Activated T-cell treated with anti-CD3 and anti-CD28 coated beads, Interleukin-2, amount 50 U/mL, for 72 hours (primary cell): ENCODE data around the gene RGS10. TPM values are rescaled to one million over a fixed set of nuclear protein-coding genes. Genes with fewer than 3 reads are reported as not detected.

Source experiments
- ATAC-seq, 2 donors: fragments of 150-1000 bp; cut with Tn5 transposase; replicated peaks in 1 of 2; 2 replicates each; pipeline ENCODE4 v1.10.0; 2021; ENCODE audit warnings: moderate library complexity in 2 of 2, mild to moderate bottlenecking in 1 of 2
- DNase-seq, 2 donors: peaks; one replicate each; pipeline ENCODE4 v3.0.0; 2021 to 2022; ENCODE audit warnings: mixed read lengths in 1 of 2
- H3K27ac Mint-ChIP-seq: one replicate; pipeline ENCODE4 v1.8.0; 2022; ENCODE audit warnings: mild to moderate bottlenecking, moderate library complexity, mixed read lengths
- H3K27me3 Mint-ChIP-seq: one replicate; pipeline ENCODE4 v1.8.0; 2022; ENCODE audit warnings: low read depth, mixed read lengths
- H3K36me3 Mint-ChIP-seq, 2 donors: one replicate each; pipeline ENCODE4 v1.8.0; 2022; ENCODE audit warnings: mixed read lengths in 2 of 2, mild to moderate bottlenecking in 1 of 2; ENCODE audit not compliant: insufficient read depth in 2 of 2
- H3K4me1 Mint-ChIP-seq: one replicate; pipeline ENCODE4 v1.8.0; 2022; ENCODE audit warnings: low read depth, mixed read lengths
- H3K4me3 Mint-ChIP-seq, 2 donors: one replicate each; pipeline ENCODE4 v1.8.0; 2022; ENCODE audit warnings: mild to moderate bottlenecking in 2 of 2, mixed read lengths in 2 of 2, moderate library complexity in 2 of 2
- H3K9me3 Mint-ChIP-seq, 2 donors: one replicate each; pipeline ENCODE4 v1.8.0; 2022; ENCODE audit warnings: mixed read lengths in 2 of 2
- total RNA-seq, 2 donors: library from RNA; stranded (reverse); gene quantifications; one replicate each; pipeline ENCODE4 v1.2.3, GENCODE V29; 2022

The RGS10 gene
- total RNA-seq, 2 donors from 2014 or later, result 161 to 208 TPM

DNA sequence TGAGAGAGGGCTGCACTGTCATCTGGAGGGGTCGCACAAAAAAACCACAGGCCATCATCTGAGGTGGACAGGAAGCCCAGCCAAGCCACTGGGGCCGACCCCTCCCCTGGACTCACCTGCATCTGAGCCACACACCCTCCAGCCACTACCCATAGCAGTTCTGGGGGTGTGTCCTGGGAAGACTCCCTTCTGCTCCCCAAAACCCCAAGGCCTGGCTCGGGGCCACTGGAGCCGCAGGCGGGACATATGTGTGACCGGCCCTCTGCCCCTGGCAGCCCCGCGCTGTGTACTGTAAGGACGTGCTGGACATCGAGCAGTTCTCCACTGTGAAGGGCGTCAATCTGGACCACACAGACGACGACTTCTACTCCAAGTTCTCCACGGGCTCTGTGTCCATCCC is 90.1 kb downstream of the RGS10 start:
- Mint-ChIP-seq H3K27me3 (no peaks in the 10 kb centered on the region), H3K27ac (no peak overlapping the region), H3K36me3 (no peaks in the 10 kb centered on the region), H3K4me1 (no peaks in the 10 kb centered on the region), H3K4me3 (no peak overlapping the region), H3K9me3 (no peaks in the 10 kb centered on the region)
- no peak for ATAC-seq
- DNase-seq, result no peak

DNA sequence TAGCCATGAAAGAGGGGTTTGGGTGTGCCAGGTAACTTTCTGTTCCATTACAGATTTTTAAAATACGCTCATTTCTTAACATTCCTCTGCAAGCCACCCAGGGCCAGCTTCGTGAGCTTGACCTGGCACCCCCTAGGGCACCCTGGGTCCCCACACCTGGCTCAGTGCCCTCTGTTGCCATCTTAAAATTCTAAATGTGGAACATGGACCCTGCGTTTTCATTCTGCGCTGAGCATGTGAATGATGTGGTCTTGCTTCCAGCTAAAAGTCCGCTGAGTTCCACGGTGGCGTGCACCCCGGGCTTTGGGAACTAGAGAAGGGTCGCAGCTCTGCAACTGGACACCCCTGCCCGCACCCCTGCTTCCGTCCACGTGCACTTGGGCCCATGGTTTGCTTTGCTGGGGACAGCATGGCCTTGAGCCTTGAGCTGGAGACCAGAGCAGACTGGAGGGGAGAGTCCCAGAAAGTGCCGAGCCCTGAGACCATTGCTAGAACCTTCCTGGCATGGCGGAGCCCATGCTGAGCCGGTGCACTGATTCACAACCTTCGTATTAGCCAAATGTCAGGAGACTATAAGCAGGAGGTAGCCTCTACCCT is 91.1 kb downstream of the RGS10 start:
- H3K4me3 Mint-ChIP-seq, result no peak overlapping the region
- no peak for DNase-seq

DNA sequence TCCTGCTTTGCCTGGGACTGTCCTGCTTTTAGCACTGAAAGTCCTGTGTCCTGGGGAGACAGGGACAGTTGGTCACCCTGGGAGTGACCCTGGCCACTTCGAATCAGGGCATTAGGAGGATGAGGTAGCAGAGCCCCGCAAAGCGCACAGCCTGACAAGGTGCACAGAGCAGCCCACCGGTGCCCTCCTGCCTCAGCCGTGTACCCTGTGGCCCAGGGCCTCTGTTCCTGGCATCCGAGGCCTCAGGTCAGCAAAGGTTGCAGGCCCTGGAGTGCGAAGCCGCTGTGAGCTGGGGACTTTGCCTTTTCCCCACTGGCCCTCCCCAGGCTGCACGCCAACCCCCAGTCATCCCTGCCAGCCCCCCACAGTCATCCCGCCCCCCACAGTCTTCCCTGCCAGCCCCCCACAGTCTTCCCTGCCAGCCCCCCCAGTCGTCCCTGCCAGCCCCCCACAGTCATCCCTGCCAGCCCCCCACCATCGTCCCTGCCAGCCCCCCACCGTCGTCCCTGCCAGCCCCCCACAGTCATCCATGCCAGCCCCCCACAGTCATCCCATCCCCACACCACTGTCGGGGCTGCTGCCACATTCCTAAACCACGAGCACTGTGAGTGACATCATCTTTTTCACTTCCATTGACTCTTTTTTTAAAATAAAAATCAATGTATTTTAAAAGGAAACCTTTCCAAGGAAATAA is 91.8 kb downstream of the RGS10 start:
- DNase-seq (no peak), ATAC-seq (no peak)
- H3K27ac Mint-ChIP-seq, result no peak overlapping the region
- H3K36me3 Mint-ChIP-seq, result no peaks in the 10 kb centered on the region
- no peaks in the 10 kb centered on the region for H3K27me3 Mint-ChIP-seq
- H3K4me1 Mint-ChIP-seq, result peaks cover 1% of the 10 kb centered on the region
- H3K9me3 Mint-ChIP-seq, result no peaks in the 10 kb centered on the region
- H3K4me3 Mint-ChIP-seq, result no peak overlapping the region

More for the DNA sequence above, 91.1 kb downstream of the RGS10 start:
- ATAC-seq, result no peak
- H3K27me3 Mint-ChIP-seq, result no peaks in the 10 kb centered on the region
- H3K4me1 Mint-ChIP-seq, result no peaks in the 10 kb centered on the region
- H3K27ac Mint-ChIP-seq, result no peak overlapping the region
- no peaks in the 10 kb centered on the region for H3K9me3 Mint-ChIP-seq
- no peaks in the 10 kb centered on the region for H3K36me3 Mint-ChIP-seq

Other genes with a start within 250 kb of the RGS10 start
- 100 to 1,000 TPM; 201 to 224 TPM for gene TIAL1, start 54.2 kb upstream of the RGS10 start, total RNA-seq
- gene BAG3, start 108.7 kb upstream of the RGS10 start, total RNA-seq, result 10 to 100 TPM; 16.4 to 22.1 TPM
- gene INPP5F, start 183.3 kb upstream of the RGS10 start, total RNA-seq, result 10 to 100 TPM; 12.9 to 15.0 TPM